HG03025 (cell line): ENCODE measurements around the gene VPS35L.

ENCODE experiments used
- ATAC-seq: cut with Tn5 transposase; IDR thresholded peaks from one replicate; pipeline ENCODE4 v1.9.1; 2021; ENCODE audit warnings: mild to moderate bottlenecking, moderate library complexity; ENCODE audit not compliant: unreplicated experiment, low FRiP score

Gene VPS35L

DNA sequence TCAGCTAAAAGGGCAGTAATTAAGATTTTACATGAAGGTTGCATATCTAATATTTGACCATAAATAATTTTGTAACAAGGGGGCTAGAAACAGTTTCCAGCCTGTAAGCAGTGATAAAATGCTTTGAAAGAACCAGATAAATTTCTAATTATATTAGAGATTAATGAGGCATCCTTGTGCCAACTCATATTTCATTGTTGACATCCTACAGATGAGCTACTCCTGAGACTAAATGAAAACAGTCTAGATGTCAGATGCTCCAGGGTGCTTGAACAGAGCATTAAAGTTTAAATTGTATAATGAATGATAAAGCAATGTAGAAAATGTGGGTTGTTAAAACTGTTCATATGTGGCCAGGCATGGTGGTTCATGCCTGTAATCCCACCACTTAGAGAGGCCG is 185.9 kb downstream of the VPS35L start:
- ATAC-seq: no peak

DNA sequence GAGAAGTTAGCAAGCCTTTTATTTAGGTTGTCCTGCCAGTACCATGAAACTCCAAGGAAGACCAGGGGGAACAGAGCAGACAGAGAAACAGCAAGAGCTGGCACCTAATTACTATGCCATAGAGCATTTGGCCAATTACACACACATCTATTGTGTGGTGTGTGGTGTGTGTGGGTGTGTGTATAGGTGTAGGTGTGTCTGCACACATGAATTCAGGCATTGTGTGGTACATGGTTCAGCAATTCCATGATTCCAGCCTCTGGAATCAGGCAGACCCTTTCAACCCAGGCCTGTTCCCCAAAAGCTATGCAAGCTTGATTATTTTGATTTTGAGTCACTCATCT is 188.3 kb downstream of the VPS35L start:
- no peak for ATAC-seq

DNA sequence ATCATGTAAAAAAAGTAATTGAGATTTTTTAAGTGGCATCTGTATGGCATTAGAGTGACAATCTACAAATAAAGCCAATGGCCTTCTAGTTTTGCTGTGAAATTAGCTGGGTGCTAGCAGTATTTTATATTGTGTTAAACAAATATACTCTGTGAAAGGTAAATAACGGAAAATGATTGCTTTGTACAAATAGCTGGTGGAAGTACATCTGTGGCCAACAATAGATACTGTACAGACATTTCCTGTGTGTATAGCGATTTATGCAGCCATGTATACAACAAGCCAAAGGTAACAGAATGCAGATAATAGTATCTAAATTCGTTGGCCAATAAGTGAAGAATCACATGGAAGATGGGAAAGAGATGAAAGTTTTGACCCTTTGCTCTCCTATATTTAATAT is 189.2 kb downstream of the VPS35L start:
- ATAC-seq: no peak

DNA sequence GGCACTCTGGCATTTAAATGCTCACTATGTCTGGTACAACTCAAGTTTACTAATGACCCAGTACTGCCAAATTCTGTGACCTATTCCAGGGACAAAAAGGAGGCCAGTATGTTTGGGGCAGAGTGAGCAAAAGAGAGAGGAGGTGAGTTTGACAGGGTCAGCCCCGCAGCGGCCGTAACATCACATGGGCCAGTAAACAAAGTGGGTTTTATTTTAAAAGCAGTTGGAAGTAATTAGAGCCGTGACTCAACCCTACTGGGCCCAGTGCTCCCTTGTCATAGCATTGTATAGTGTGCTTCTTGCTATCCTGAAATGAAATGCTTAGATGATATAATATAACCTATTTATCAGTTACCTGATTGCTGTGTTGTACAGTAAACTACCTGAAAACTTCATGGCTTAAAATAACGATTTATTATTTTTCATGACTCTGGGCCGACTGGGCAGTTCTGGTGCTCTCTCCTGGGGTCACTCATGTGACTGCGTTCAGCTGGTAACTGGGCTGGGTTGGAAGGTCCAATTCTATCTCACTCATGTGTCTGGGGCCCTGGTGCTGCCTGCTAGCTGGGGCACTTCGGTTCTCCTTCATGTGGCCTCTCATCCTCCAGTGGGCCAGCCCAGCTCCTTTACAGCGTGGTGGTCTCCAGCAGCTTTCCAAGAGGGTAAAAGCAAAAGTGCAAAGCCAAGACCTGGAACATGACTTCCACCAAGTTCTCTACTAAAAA is 189.9 kb downstream of the VPS35L start:
- ATAC-seq: no peak

DNA sequence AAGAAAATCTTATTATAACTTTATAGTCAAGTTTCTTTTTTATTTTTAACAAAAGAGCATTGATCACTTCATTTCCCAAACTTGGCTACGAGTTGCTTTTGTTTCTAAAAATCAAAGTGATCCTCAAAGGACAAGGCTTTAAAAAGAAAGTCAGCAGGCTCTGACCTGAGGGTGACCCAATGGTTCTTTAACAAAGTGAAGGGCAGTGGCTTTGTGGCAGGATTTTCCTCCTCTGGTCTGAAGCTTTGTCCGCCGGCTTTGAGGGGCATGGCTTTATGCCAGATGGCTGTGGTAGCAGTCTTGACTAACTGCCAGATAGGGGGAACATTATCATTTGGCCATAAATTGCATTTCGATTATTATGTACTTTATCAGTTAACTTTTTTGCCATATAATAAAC is 191.1 kb downstream of the VPS35L start:
- ATAC-seq: no peak

DNA sequence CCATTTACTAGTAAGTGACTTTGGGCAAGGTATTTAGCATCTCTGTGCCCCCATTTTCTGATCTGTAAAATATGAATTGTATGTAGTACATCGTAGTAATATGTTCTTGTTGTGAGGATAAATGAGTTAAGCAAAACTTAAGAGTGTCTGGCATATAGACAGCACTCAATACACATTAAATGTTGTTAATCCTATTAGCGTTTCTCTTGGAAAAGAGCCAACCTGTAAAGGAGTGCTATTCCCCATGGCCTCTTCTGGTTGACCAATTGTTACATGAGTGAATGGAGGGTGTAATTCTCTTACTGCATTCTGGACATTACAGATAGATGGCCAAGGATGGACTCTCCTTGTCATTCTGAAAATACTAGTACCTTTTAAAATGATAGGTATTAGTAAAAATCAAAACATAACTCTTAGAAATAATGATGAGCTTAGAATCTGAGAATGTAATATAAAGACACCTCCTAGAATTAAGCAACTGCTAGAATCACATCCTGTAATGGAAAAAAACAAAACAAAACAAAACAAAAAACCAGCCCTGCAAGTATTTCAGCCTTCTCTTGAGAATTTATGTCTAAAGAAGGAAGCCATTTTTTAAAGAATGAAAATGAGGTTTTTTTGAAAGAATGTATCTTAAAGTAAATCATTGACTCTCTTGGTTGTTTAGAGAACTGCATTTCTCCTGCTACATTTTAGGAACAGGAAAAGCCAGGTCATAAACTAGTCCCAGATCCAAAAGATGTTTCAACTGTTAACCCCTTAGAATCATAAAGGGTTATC is 193.1 kb downstream of the VPS35L start:
- no peak for ATAC-seq

DNA sequence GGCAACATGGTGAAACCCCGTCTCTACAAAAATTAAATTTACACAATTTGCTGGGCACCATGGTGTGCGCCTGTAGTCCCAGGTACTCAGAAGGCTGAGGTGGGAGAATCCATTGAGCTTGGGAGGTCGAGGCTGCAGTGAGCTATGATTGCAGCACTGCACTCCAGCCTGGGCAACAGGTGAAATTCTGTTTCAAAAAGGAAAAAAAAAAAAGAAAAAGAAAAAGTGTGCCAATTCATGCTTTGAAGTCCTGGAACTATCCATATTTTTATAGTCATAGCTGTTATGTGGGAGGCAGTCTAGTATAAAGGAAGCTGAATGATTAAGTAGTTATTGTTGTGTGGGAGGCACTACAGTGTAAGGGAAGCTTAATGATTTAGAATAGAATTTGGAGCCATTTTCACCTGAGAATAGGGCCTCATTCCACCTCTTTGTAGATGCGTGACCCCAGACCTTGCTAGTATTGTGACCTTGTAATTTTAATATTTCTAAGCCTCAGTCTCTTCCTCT is 194.1 kb downstream of the VPS35L start:
- no peak for ATAC-seq
